H1 (cell line): ENCODE data around the gene DENND2A. TPM values are rescaled to one million over a fixed set of nuclear protein-coding genes. Genes with fewer than 3 reads are reported as not detected.
"Not testable (repeated sequence)": the region's sequence is repeated elsewhere in the genome, so short reads cannot be mapped to it uniquely, and the experiment has no call there.

Source experiments
- CTCF ChIA-PET: fragments of 300-600 bp; sonication (Branson Sonifier 250); formaldehyde crosslinking; loops from one replicate; lab custom pipeline; 2021; ENCODE audit not compliant: partially characterized antibody; lab: Charles Lee
- POLR2A ChIA-PET: fragments of 300-600 bp; sonication (Branson Sonifier 250); formaldehyde crosslinking; loops from one replicate; lab custom pipeline; 2021; ENCODE audit warnings: inconsistent platforms; ENCODE audit not compliant: partially characterized antibody; lab: Charles Lee
- DNase-seq, 2 experiments: peaks; one replicate each; pipeline versions ENCODE4 v3.0.0 to v3.0.0-alpha.2; 2010 to 2022; ENCODE audit warnings: low spot score in 2 of 2, low read depth in 1 of 2, mixed read lengths in 1 of 2
- FAIRE-seq: peaks from 2 replicates; lab custom pipeline; 2011; peaks lifted over from hg19 to GRCh38; lab: Jason Lieb, UNC
- H2AFZ ChIP-seq: 2 replicates; pipeline ENCODE4 v1.8.1; 2012; ENCODE audit warnings: low read length, inconsistent platforms
- H2AK5ac ChIP-seq: 2 replicates; pipeline ENCODE4 v1.6.1; 2013; ENCODE audit warnings: low read depth, low read length
- H2BK120ac ChIP-seq: replicated peaks from 2 replicates; pipeline ENCODE3; 2013; ENCODE audit warnings: low read depth, low read length, inconsistent platforms
- H2BK12ac ChIP-seq: 2 replicates; pipeline ENCODE4 v1.6.1; 2013; ENCODE audit warnings: low read depth, low read length
- H2BK15ac ChIP-seq: 2 replicates; pipeline ENCODE4 v1.6.1; 2013; ENCODE audit warnings: low read length
- H2BK20ac ChIP-seq: 2 replicates; pipeline ENCODE4 v1.6.1; 2013; ENCODE audit warnings: low read length
- H2BK5ac ChIP-seq: 2 replicates; pipeline ENCODE4 v1.6.1; 2013; ENCODE audit warnings: low read depth, low read length
- H3K14ac ChIP-seq: 2 replicates; pipeline ENCODE4 v1.6.1; 2013; ENCODE audit warnings: inconsistent platforms; ENCODE audit not compliant: insufficient read length
- H3K18ac ChIP-seq: 2 replicates; pipeline ENCODE4 v1.6.1; 2013; ENCODE audit warnings: low read length; ENCODE audit errors: extremely low read depth
- H3K23ac ChIP-seq: 2 replicates; pipeline ENCODE4 v1.6.1; 2013; ENCODE audit warnings: inconsistent platforms; ENCODE audit not compliant: insufficient read length
- H3K23me2 ChIP-seq: 2 replicates; pipeline ENCODE4 v1.6.1; 2013; ENCODE audit warnings: low read depth, low read length
- H3K27ac ChIP-seq: 2 replicates; pipeline ENCODE4 v1.6.1; 2011; ENCODE audit warnings: low read depth, low read length, inconsistent platforms
- H3K27me3 ChIP-seq, 4 experiments: replicated peaks in 1 of 4; 1 replicate in 1 of 4; 2 replicates in 3 of 4; pipeline versions ENCODE4 v1.6.1 to v1.8.1; 2011 to 2013; ENCODE audit warnings: low read length in 3 of 4, mild to moderate bottlenecking in 3 of 4, inconsistent platforms in 2 of 4, mixed read lengths in 2 of 4, moderate library complexity in 1 of 4; ENCODE audit not compliant: control insufficient read depth in 3 of 4, insufficient read depth in 3 of 4; ENCODE audit errors: extremely low read depth in 1 of 4
- H3K36me3 ChIP-seq, 4 experiments: 2 replicates each; pipeline versions ENCODE4 v1.6.1 to v1.8.1; 2011 to 2013; ENCODE audit warnings: mild to moderate bottlenecking in 4 of 4, low read length in 3 of 4, moderate library complexity in 2 of 4, control low read depth in 1 of 4, inconsistent platforms in 1 of 4; ENCODE audit not compliant: insufficient read depth in 4 of 4, control insufficient read depth in 2 of 4
- H3K4ac ChIP-seq: replicated peaks from 2 replicates; pipeline ENCODE3; 2013; ENCODE audit warnings: low read length, low read depth, mixed read lengths, inconsistent platforms; ENCODE audit not compliant: insufficient read length
- H3K4me1 ChIP-seq, 4 experiments: replicated peaks in 1 of 4; 1 replicate in 1 of 4; 2 replicates in 3 of 4; pipeline versions ENCODE4 v1.6.1 to v1.8.1; 2011 to 2013; ENCODE audit warnings: low read length in 3 of 4, inconsistent platforms in 2 of 4, mixed read lengths in 1 of 4; ENCODE audit not compliant: insufficient read depth in 4 of 4, control insufficient read depth in 3 of 4
- H3K4me2 ChIP-seq, 2 experiments: 2 replicates each; pipeline versions ENCODE4 v1.6.1 to v1.8.1; 2011 to 2013; ENCODE audit warnings: low read depth in 2 of 2, low read length in 2 of 2, control low read depth in 1 of 2, inconsistent platforms in 1 of 2, mild to moderate bottlenecking in 1 of 2; ENCODE audit not compliant: insufficient read depth in 1 of 2
- H3K4me3 ChIP-seq, 4 experiments: fragments of 200-600, 300-600 bp in 1 of 4; sonication (generic), shearing (Covaris generic), sonication (Bioruptor Twin) in 1 of 4; 2 replicates each; pipeline versions ENCODE4 v1.5.1 to v1.8.1; 2011 to 2016; ENCODE audit warnings: low read length in 4 of 4, low read depth in 3 of 4, control low read depth in 2 of 4, inconsistent platforms in 2 of 4, mild to moderate bottlenecking in 2 of 4, mixed read lengths in 1 of 4, moderate library complexity in 1 of 4; ENCODE audit not compliant: insufficient read depth in 2 of 4; ENCODE audit errors: extremely low read depth in 1 of 4
- H3K56ac ChIP-seq: replicated peaks from 2 replicates; pipeline ENCODE3; 2013; ENCODE audit warnings: low read depth, mild to moderate bottlenecking, mixed read lengths, low read length, inconsistent platforms; ENCODE audit not compliant: insufficient read length
- H3K79me1 ChIP-seq: 2 replicates; pipeline ENCODE4 v1.6.1; 2013; ENCODE audit warnings: low read depth, low read length, control low read depth
- H3K79me2 ChIP-seq, 2 experiments: 2 replicates each; pipeline versions ENCODE4 v1.6.1 to v1.8.1; 2012 to 2013; ENCODE audit warnings: low read length in 2 of 2, mild to moderate bottlenecking in 2 of 2, inconsistent platforms in 1 of 2; ENCODE audit not compliant: insufficient read depth in 2 of 2, control insufficient read depth in 1 of 2
- H3K9ac ChIP-seq, 4 experiments: replicated peaks in 1 of 4; 1 replicate in 1 of 4; 2 replicates in 3 of 4; pipeline versions ENCODE4 v1.6.1 to v1.8.1; 2011 to 2013; ENCODE audit warnings: low read depth in 3 of 4, low read length in 3 of 4, control low read depth in 2 of 4, mild to moderate bottlenecking in 2 of 4, moderate library complexity in 2 of 4, inconsistent platforms in 1 of 4; ENCODE audit errors: extremely low read depth in 1 of 4
- H3K9me3 ChIP-seq, 2 experiments: 2 replicates each; pipeline versions ENCODE4 v1.6.1 to v1.8.1; 2012 to 2013; ENCODE audit warnings: mild to moderate bottlenecking in 2 of 2, moderate library complexity in 2 of 2, control low read depth in 1 of 2, inconsistent platforms in 1 of 2, low read depth in 1 of 2, low read length in 1 of 2, mixed read lengths in 1 of 2; ENCODE audit not compliant: insufficient read depth in 2 of 2
- H4K20me1 ChIP-seq, 2 experiments: replicated peaks in 1 of 2; 2 replicates each; pipeline versions ENCODE3 to v1.8.1; 2011 to 2013; ENCODE audit warnings: inconsistent platforms in 2 of 2, low read length in 2 of 2, mild to moderate bottlenecking in 1 of 2; ENCODE audit not compliant: insufficient read depth in 2 of 2, control insufficient read depth in 1 of 2
- H4K5ac ChIP-seq: 2 replicates; pipeline ENCODE4 v1.6.1; 2013; ENCODE audit warnings: low read length, low read depth, mixed read lengths, inconsistent platforms; ENCODE audit not compliant: insufficient read length
- H4K8ac ChIP-seq: 2 replicates; pipeline ENCODE4 v1.8.0; 2013; ENCODE audit warnings: mild to moderate bottlenecking, moderate library complexity, low read length, inconsistent platforms; ENCODE audit not compliant: insufficient read depth; ENCODE audit errors: extremely low read depth
- H4K91ac ChIP-seq: replicated peaks from 2 replicates; pipeline ENCODE3; 2013; ENCODE audit warnings: low read length, mixed read lengths, inconsistent platforms; ENCODE audit not compliant: insufficient read length
- KDM4A ChIP-seq: IDR thresholded peaks from one replicate; pipeline ENCODE4 v1.7.1; 2012; ENCODE audit warnings: low read depth, mild to moderate bottlenecking, moderate library complexity, low read length, inconsistent platforms; ENCODE audit not compliant: severe bottlenecking
- YY1 ChIP-seq: IDR thresholded peaks from 2 replicates; pipeline ENCODE4 v1.6.1; 2011; ENCODE audit warnings: low read depth, mild to moderate bottlenecking, low read length
- WGBS, 2 experiments: shearing (Covaris generic) in 1 of 2; methylation state at CpG; one replicate each; pipeline versions ENCODE4 v1.1.6 to v1.1.7; 2013 to 2015; ENCODE audit warnings: low lambda C conversion rate in 2 of 2, mixed read lengths in 2 of 2, inconsistent platforms in 1 of 2, low coverage in 1 of 2, missing lambda C conversion rate in 1 of 2; ENCODE audit not compliant: insufficient replicate concordance in 2 of 2, insufficient coverage in 1 of 2, insufficient read length in 1 of 2; ENCODE audit errors: extremely low coverage in 1 of 2, missing lambda C conversion rate in 1 of 2; 5-methylcytosine and 5-hydroxymethylcytosine counted together
- polyA plus RNA-seq, 7 experiments: library from polyadenylated mRNA; depleted of rRNA in 3 of 7; stranded (reverse) in 5 of 7; unstranded in 2 of 7; fragments of >200 nt in 5 of 7; fragments of 200-250 nt in 2 of 7; gene quantifications; 1 replicate in 5 of 7; 2 replicates in 1 of 7; 4 replicates in 1 of 7; pipeline versions ENCODE4 v1.2.1 to v1.2.3, GENCODE V29; 2011 to 2013; ENCODE audit warnings: missing spikeins in 2 of 7, mixed read lengths in 2 of 7
- total RNA-seq: library from RNA; stranded (reverse); fragmentation: NEBNext Ultra II Directional; extraction: Animal tissue kit (Norgen Biotek cat#: 25700); gene quantifications from 2 replicates; pipeline ENCODE4 v1.2.1, GENCODE V29; 2021

DENND2A gene
- total and polyA plus RNA-seq, 2 of the 8 experiments (the other 6 are each of a cell fraction or from before 2014, with no cell fraction given): 5.0 to 13.0 TPM

DNA sequence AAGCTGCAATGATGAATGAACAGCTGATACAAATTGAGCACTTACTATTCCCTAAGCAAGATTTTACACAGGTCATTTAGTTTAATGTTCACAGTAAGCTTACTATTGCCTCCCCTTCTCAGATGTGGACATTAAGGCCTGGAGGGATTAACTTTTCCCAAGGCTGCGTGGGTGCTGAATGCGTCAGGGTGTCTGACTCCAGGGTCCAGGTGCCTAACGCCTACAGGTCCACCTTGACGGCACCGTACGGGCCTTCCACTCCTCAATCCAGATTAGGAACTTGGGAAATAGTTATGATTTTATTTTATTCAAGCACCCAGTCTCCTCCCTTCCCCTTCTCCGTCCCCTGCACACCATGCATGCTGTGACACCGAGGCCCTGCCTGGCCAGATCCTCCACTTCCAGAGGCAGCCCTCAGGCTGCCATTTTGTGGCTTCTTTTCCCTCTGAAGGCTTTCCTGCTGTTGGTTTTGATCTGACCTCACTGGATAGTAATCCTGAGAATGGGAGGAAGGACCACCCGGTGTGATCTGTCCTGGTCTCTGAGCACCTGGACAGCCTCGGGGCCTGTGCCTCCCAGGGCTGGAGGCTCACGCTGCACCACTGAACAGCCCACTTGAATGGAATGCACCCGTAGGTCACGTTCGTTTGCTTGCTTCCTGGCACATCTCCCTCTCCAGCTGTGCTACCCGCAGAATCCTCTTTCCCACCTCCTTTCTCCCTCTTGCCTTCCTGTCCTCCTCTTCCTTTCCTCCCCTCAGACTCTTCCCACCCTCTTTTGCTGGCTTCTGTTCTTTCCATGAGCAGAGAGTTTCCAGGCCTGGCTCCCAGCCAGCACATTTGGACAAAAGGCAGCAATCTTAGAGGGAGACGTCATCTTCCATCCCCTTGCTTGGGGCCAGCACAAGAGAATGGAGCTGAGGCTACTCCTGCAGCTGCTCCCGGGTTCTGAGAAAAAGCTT lies 14.4 kb downstream of the DENND2A start (continued):
- no peak for TF ChIP-seq KDM4A
- TF ChIP-seq YY1: peak; percentile 80

DNA sequence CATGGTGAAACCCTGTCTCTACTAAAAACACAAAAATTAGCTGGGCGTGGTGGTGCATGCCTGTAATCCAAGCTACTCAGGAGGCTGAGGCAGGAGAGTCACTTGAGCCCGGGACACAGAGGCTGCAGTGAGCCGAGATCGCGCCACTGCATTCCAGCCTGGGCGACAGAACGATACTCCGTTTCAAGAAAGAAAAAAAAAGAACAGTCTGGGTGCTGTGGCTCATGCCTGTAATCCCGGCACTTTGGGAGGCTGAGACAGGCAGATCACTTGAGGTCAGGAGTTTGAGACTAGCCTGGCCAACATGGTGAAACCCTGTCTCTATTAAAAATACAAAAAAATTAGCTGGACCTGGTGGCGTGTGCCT lies 15.4 kb downstream of the DENND2A start:
- not testable (repeated sequence) for H4K8ac ChIP-seq, H3K18ac ChIP-seq, H2BK20ac ChIP-seq, DNase-seq, H3K14ac ChIP-seq, H2BK15ac ChIP-seq, H3K36me3 ChIP-seq, H3K27me3 ChIP-seq, H3K23ac ChIP-seq, H4K20me1 ChIP-seq, H3K23me2 ChIP-seq, H2AK5ac ChIP-seq, H3K4me3 ChIP-seq, H3K56ac ChIP-seq, H2AFZ ChIP-seq, H2BK120ac ChIP-seq, H3K4ac ChIP-seq, H2BK12ac ChIP-seq, H4K91ac ChIP-seq, H3K4me2 ChIP-seq, H3K79me1 ChIP-seq, FAIRE-seq, H3K9me3 ChIP-seq, H2BK5ac ChIP-seq, H3K79me2 ChIP-seq, H3K27ac ChIP-seq, H3K9ac ChIP-seq, H4K5ac ChIP-seq
- WGBS, 2 experiments: 96% methylated on average over 10 of the region's 10 CpGs; no CpG with 5 or more reads in 1 of the 2 experiments
- POLR2A ChIA-PET: interaction anchor here (1.7 kb wide), 1 partner anchor 20 kb away, joined by 5 read pairs; no protein-coding TSS in a partner anchor
- CTCF ChIA-PET: interaction anchor here (0.9 to 2.5 kb wide), 7 partner anchors 10 to 106 kb away, joined by 3 to 8 read pairs (median 4); no protein-coding TSS in a partner anchor
- peaks cover 5 to 14% (median 8%) of the 10 kb centered on the region in 4 experiments for H3K4me1 ChIP-seq
